AG09319 (cell line): ENCODE data around the gene TNKS2.
"Not testable (repeated sequence)": the region's sequence is repeated elsewhere in the genome, so short reads cannot be mapped to it uniquely, and the experiment has no call there.

Experiments used
- DNase-seq: peaks from one replicate; pipeline ENCODE4 v3.0.0-alpha.2; 2010; ENCODE audit warnings: low read depth; ENCODE audit errors: extremely low read depth
- TF ChIP-seq, protein P1 (sequence below): IDR thresholded peaks from 2 replicates; pipeline ENCODE4 v1.5.1; 2011; ENCODE audit warnings: low read depth, mild to moderate bottlenecking, inconsistent platforms, low read length, moderate library complexity

Gene TNKS2

DNA sequence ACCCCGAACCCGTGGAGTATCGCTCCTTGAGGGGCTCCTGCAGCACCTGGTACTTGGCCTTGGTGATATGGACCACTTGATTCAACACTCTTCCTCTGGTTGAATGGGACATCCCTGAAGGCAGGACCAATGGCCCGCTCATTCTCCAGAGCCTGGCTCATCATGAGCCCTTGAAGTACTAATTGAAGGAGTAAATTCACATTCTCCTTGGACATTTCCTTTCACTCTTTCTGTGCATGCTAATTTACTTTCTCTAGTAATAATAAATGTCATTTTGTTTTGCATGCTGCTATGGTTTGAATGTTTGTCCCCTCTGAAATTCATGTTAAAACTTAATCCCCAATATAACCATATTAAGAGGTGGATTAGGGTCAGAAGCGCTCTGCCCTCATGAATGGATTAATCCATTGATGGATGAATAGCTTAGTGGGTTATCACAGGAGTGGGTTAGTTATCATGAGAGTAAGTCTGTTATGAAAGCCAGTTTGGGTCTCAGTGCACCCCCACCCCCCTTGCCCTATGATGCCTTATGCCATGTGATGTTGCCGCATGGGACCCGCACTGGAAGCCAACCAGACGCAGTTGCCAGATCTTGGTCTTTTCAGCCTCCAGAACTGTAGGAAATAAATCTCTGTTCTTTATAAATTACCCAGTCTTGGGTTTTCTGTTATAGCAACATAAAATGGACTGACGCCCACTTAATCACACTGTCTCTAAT lies 87.3 kb downstream of the TNKS2 start:
- no peak for DNase-seq
- TF ChIP-seq, protein P1, sequence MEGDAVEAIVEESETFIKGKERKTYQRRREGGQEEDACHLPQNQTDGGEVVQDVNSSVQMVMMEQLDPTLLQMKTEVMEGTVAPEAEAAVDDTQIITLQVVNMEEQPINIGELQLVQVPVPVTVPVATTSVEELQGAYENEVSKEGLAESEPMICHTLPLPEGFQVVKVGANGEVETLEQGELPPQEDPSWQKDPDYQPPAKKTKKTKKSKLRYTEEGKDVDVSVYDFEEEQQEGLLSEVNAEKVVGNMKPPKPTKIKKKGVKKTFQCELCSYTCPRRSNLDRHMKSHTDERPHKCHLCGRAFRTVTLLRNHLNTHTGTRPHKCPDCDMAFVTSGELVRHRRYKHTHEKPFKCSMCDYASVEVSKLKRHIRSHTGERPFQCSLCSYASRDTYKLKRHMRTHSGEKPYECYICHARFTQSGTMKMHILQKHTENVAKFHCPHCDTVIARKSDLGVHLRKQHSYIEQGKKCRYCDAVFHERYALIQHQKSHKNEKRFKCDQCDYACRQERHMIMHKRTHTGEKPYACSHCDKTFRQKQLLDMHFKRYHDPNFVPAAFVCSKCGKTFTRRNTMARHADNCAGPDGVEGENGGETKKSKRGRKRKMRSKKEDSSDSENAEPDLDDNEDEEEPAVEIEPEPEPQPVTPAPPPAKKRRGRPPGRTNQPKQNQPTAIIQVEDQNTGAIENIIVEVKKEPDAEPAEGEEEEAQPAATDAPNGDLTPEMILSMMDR: no peak

GRCh38 chr10:91886954-91887271 lies 88.7 kb downstream of the TNKS2 start:
- no peak for DNase-seq
- TF ChIP-seq, protein P1: no peak

- TF ChIP-seq, protein P1: no peak
- no peak for DNase-seq
Measured at GRCh38 chr10:91887272-91888076, 89.2 kb downstream of the TNKS2 start.

DNA sequence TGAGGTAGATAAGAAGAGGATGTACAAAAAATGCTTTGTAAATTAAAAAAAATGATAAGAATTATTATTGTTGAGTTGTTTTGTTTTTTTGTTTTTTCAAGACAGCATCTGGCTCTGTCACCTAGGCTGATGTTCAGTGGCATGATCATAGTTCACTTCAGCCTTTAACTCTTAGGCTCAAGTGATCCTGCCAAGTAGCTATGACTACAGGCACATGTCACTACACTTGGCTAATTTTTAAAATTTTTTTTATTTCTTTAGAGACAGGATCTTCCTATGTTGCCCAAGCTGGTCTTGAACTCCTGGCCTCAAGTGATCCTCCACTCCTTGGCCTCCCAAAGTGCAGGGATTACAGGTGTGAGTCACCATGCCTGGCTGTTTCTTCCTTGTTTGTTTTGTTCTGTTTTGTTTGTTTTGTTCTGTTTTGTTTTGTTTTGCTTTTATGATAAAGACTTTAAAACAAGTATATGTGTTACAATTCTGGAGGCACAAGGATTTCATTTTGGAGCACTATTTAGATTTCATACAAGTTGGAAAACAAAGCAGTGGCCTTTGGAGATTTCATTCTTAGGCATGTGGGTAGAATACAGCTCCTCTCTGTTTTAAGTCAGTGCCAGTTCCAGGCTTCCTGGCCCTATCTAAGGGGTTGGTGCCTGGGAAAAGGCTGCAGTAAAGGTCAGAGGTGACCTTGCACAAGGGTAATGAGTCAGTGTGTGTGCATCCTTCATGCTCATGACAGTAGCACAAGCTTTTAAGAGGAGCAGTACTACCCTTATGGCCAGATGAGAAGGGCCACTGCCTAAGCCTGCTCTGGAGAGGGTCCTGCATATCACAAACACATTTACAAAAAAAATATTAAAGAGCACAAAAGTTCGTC lies 93.1 kb downstream of the TNKS2 start:
- TF ChIP-seq, protein P1: no peak
- no peak for DNase-seq

DNA sequence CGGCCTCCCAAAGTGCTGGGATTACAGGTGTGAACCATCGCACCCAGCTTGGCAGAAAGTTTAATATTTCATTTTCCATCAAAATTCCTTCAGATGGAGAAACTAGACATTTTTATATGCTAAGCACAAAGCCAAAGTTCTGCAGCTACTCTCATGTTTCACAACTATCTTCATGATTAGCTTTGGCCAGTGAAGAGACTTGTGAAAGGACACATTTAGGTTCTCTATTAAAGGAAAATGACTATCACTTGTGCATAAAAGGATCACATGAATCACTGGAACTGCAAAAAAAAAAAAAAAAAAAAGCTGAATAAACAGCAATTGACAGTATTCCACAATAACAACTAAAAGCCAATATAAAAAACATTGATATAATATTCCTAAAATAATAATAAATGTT lies 94.8 kb downstream of the TNKS2 start:
- TF ChIP-seq, protein P1: no peak
- no peak for DNase-seq

DNA sequence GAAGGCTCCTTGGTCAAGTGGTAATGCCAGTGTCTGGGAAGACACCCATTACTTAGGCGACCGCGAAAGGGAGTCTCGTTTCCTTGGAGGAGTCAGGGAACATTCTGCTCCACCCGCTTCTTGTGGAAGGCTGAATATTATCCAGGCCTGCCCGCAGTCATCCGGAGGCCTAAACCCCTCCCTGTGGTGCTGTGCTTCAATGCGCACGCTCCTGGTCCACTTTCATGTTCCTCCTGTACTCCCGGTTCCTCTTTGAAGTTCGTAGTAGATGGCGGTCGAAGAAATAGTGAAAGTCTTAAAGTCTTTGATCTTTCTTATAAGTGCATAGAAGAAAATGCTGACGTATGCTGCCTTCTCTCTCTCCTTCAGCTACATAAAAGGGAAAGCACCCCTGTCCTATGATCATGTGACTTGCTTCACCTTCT lies 96.0 kb downstream of the TNKS2 start:
- not testable (repeated sequence) for DNase-seq

DNA sequence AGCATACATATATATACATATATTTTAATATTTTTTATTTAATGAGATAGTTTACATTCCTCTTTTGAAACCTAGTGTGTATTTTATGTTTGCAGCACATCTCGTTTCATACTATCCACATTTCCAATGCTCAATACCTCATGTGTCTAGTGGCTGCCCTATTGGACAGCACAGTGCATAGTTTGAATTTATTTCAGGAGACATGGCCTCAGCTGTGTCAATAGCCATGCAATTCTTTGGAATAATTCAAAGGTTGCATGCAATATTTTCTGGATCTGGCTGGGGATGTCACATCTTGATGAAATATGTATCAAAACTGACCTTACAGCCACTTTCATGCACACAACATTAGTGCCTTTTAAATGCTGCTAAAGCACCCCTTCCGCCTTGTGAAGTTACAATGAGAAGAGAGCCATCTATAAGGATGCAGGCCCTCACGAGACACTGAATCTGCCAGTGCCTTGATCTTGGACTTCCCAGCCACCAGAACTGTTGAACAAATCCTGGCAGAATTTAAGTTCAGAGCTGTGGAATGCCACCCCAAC lies 98.1 kb downstream of the TNKS2 start:
- TF ChIP-seq, protein P1: no peak
- DNase-seq: no peak
